ENCODE data around the gene WDFY1.
A peak's percentile ranks its signal among the peaks of the same experiment; 100 is the strongest.
"Not testable (repeated sequence)": the region's sequence is repeated elsewhere in the genome, so short reads cannot be mapped to it uniquely, and the experiment has no call there.

WDFY1 gene

DNA sequence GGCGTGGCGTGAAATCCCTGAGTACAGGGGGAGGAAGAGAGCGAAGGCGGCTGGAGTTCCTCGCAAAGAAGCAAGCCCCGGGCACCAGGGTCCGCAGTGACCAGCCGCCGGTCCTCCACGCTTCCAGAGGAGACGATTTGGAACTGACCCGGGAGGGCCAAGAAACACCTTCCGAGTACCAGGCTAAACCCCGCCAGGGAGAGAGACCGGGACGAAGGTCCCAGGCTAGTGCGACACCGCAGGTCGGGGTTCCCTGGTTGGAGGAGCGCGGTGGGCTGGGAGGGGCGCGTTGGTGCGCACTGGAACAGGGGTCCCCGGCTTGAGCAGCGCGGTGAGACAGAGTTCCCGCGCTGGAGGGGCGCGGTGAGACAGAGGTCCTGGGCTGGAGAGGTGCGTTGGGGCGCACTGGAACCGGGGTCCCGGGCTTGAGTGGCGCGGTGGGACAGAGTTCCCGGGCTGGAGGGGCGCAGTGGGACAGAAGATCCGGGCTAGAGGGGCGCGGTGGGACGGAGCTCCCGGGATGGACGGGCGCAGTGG is 901 bp downstream of the WDFY1 start:
- TF ChIP-seq, protein P1, sequence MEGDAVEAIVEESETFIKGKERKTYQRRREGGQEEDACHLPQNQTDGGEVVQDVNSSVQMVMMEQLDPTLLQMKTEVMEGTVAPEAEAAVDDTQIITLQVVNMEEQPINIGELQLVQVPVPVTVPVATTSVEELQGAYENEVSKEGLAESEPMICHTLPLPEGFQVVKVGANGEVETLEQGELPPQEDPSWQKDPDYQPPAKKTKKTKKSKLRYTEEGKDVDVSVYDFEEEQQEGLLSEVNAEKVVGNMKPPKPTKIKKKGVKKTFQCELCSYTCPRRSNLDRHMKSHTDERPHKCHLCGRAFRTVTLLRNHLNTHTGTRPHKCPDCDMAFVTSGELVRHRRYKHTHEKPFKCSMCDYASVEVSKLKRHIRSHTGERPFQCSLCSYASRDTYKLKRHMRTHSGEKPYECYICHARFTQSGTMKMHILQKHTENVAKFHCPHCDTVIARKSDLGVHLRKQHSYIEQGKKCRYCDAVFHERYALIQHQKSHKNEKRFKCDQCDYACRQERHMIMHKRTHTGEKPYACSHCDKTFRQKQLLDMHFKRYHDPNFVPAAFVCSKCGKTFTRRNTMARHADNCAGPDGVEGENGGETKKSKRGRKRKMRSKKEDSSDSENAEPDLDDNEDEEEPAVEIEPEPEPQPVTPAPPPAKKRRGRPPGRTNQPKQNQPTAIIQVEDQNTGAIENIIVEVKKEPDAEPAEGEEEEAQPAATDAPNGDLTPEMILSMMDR (conservative IDR thresholded peaks at IDR 0.05): no peak
- peak overlapping the region; percentile 90 for H3K27ac ChIP-seq

- H3K27ac ChIP-seq: peak overlapping the region; percentile 90
- TF ChIP-seq, protein P1 (conservative IDR thresholded peaks at IDR 0.05): no peak
Observed at GRCh38 chr2:223943561-223944008, 1.6 kb downstream of the WDFY1 start.

DNA sequence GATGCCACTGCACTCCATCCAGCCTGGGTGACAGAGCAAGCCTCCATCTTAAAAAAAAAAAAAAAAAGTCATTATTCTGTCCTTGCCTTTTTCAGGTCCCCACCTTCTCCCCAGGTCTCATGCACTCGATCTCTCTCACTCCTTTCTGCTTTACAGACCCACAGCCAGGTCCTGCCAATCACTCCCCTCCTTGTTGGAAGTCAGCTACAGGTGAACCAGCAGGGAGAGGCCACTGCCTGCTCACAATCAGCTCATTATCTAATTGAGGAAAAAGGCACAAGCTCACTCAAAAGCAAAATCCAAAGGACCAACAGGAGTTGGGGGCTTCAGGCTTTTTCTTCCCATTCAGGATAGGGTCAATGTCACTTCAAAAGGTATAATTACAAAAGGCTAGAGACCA is 2.0 kb downstream of the WDFY1 start:
- TF ChIP-seq, protein P1 (conservative IDR thresholded peaks at IDR 0.05): no peak
- H3K27ac ChIP-seq: peak overlapping the region; percentile 90

DNA sequence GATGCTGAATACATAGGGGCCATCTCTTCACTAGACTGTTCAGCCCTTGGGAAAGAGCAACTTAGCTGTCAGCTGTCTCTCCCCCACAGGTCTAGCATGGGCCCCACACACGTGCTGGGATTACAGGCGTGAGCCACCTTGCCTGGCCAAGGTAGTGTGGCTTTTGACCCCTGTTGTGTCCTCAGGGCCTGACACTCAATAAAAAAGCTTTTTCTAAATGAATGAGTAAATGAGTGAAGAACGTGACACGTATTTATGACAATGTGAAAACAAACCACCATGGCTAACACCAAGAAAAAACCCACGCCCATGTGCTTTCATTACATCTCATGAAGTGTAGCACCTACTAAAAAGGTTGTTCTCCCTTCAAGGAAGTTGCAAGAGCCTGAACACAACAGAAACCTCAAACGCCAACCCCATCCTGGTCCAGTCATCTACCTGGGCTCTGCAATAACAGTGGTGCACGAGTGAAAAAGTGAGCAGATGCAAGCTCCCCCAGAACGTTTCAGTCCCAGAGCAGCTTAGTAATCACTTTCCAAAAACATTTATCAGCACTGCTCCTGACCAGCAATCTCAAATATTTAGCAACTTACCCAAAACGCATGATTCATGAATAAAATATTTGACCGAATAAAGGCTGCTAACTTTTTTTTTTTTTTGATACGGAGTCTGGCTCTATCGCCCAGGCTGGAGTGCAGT is 3.4 kb downstream of the WDFY1 start:
- H3K27ac ChIP-seq: no peak overlapping the region
- TF ChIP-seq, protein P1 (conservative IDR thresholded peaks at IDR 0.05): no peak

GRCh38 chr2:223939438-223939837 is 5.7 kb downstream of the WDFY1 start:
- not testable (repeated sequence) for H3K27ac ChIP-seq

DNA sequence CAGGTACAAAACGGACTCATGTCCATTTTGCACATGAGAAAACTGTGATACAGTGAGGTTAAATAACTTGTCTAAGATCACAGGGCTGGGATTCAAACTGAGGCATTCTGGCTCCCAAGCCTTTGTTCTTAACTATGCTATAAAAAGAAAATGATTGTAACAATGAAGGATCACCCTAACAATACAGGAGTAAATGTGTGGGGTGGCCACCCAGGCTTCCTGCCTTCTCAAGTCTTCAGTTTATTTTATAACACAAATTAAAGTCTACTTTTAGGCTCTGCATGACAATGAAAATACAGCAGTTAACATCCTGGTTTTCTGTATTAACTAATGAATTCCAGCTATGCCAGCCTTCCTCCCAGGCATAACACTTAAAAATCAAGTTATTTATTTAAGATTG is 7.6 kb downstream of the WDFY1 start:
- TF ChIP-seq, protein P1 (conservative IDR thresholded peaks at IDR 0.05): no peak
- H3K27ac ChIP-seq: no peak overlapping the region

GRCh38 chr2:223936862-223937326 is 8.2 kb downstream of the WDFY1 start:
- TF ChIP-seq, protein P1 (conservative IDR thresholded peaks at IDR 0.05): no peak
- no peak overlapping the region for H3K27ac ChIP-seq
